Vagina (tissue), 2 donors: ENCODE measurements around the gene EPHB6. TPM values are rescaled to one million over a fixed set of nuclear protein-coding genes. Genes with fewer than 3 reads are reported as not detected.

Experiments
- DNase-seq, 2 donors: peaks; one replicate each; pipeline ENCODE4 v3.0.0-alpha.2; 2017; ENCODE audit errors: extremely low spot score in 2 of 2
- H3K27ac ChIP-seq: fragments of 200-600 bp; sonication (generic); one replicate; pipeline ENCODE4 v1.5.1; 2019
- H3K27me3 ChIP-seq: fragments of 200-600 bp; sonication (generic); one replicate; pipeline ENCODE4 v1.5.1; 2019
- H3K36me3 ChIP-seq, 2 donors: fragments of 200-600 bp; sonication (generic); one replicate each; pipeline ENCODE4 v1.5.1; 2017 to 2019
- H3K4me1 ChIP-seq: fragments of 200-600 bp; sonication (generic); one replicate; pipeline ENCODE4 v1.5.1; 2019
- H3K4me3 ChIP-seq, 2 donors: fragments of 200-600 bp; sonication (generic); 1 replicate in 1 of 2; 2 replicates in 1 of 2; pipeline ENCODE4 v1.5.1; 2016 to 2019
- H3K9me3 ChIP-seq: fragments of 200-600 bp; sonication (generic); one replicate; pipeline ENCODE4 v1.5.1; 2019
- POLR2A ChIP-seq, 2 donors: fragments of 450-650 bp; IDR thresholded peaks; one replicate each; pipeline ENCODE4 v1.6.1; 2017; ENCODE audit warnings: antibody characterized with exemption in 2 of 2, mild to moderate bottlenecking in 2 of 2, moderate library complexity in 2 of 2
- POLR2AphosphoS5 ChIP-seq, 2 donors: sonication (generic); formaldehyde crosslinking; IDR thresholded peaks; one replicate each; pipeline ENCODE4 v1.9.0; 2017; ENCODE audit warnings: antibody characterized with exemption in 2 of 2, mild to moderate bottlenecking in 2 of 2, low read depth in 1 of 2; ENCODE audit not compliant: insufficient read depth in 1 of 2
- intact Hi-C: fragments of 100-400 bp; cut with DNase I; formaldehyde crosslinking; loops from one replicate; pipeline ENCODE4 v1.15.1; 2023
- total RNA-seq: library from RNA; depleted of rRNA; stranded (reverse); fragments of >200 nt; gene quantifications from one replicate; pipeline ENCODE4 v1.2.3, GENCODE V29; 2016
- TF ChIP-seq, protein P1 (sequence below), 3 experiments: fragments of 450-650 bp in 2 of 3; fragments of 200-600 bp in 1 of 3; sonication (generic) in 1 of 3; IDR thresholded peaks; one replicate each; pipeline ENCODE4 v1.5.1; 2017 to 2019; ENCODE audit warnings: antibody characterized with exemption in 3 of 3, mild to moderate bottlenecking in 2 of 3, moderate library complexity in 2 of 3

EPHB6 gene
- total RNA-seq, 1 donor from 2014 or later, result 68.3 TPM

DNA sequence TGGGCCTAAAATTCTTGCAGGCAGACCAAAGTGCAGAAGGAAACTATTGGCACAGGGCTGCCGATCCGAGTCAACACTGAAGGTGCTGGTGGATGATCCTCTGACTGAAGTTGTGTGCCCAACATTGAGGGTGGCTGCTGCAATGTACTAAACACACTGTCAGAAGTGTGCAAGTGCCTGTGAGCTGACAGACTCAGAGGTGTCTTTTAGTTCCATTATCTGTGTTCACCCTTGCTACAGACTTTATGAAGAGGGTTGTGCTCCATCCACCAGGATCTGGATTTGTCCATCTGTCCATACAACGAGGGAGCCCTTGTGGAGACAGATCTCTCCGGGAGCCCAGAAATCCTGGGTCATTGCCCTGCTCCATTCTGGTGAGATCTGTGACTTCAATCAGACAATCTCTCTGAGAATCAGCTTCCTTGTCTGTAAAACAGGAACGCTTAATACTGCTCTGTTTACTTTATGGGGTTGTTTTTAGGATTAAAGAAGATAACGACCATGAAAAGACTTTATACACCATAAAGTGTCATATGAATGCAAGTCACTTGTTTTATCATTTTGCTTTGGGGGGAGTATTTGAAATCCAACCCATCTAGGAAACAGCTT is 40.2 kb downstream of the EPHB6 start:
- intact Hi-C loops, result no loop called here

DNA sequence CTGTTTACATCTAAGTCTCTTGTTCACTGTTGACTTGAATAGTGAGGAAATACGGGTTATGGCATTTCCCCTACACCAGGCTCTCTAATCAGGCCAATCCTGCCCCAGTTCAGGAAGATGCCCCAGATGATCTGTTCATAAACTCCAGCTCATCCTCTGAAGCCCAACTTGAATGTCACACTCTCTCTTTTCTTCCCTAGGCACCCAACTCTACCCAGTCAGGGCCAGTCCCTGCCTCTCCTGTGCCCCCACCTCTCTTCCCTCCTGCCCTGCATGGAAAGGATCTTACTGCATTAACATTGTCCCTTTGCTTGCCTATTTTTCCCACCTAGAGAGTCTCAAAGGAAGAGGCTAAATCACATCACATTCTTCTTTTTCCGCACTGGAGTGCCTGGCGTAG is 41.3 kb downstream of the EPHB6 start:
- TF ChIP-seq, protein P1, sequence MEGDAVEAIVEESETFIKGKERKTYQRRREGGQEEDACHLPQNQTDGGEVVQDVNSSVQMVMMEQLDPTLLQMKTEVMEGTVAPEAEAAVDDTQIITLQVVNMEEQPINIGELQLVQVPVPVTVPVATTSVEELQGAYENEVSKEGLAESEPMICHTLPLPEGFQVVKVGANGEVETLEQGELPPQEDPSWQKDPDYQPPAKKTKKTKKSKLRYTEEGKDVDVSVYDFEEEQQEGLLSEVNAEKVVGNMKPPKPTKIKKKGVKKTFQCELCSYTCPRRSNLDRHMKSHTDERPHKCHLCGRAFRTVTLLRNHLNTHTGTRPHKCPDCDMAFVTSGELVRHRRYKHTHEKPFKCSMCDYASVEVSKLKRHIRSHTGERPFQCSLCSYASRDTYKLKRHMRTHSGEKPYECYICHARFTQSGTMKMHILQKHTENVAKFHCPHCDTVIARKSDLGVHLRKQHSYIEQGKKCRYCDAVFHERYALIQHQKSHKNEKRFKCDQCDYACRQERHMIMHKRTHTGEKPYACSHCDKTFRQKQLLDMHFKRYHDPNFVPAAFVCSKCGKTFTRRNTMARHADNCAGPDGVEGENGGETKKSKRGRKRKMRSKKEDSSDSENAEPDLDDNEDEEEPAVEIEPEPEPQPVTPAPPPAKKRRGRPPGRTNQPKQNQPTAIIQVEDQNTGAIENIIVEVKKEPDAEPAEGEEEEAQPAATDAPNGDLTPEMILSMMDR (IDR thresholded peaks at IDR 0.05), result no peak
- TF ChIP-seq POLR2A (IDR thresholded peaks at IDR 0.05) (no peak), POLR2AphosphoS5 (IDR thresholded peaks at IDR 0.05; ENCODE audit: insufficient read depth in 1 of 2, low read depth in 1 of 2) (no peak)
- no peaks in the 10 kb centered on the region for H3K36me3 ChIP-seq
- DNase-seq, result peak in 1 of 2 donors; percentile 62
- H3K27ac ChIP-seq, result no peak overlapping the region
- H3K4me3 ChIP-seq, result no peak overlapping the region
- no peaks in the 10 kb centered on the region for H3K4me1 ChIP-seq
- intact Hi-C loops, result no loop called here
- no peaks in the 10 kb centered on the region for H3K9me3 ChIP-seq
- H3K27me3 ChIP-seq, result no peaks in the 10 kb centered on the region

More for the DNA sequence above, 40.2 kb downstream of the EPHB6 start:
- TF ChIP-seq POLR2A (IDR thresholded peaks at IDR 0.05), result no peak
- no peak for TF ChIP-seq POLR2AphosphoS5 (IDR thresholded peaks at IDR 0.05; ENCODE audit: insufficient read depth in 1 of 2, low read depth in 1 of 2)
- TF ChIP-seq, protein P1 (IDR thresholded peaks at IDR 0.05), result no peak
- Histone ChIP-seq H3K36me3 (no peaks in the 10 kb centered on the region), H3K4me3 (no peak overlapping the region), H3K4me1 (no peaks in the 10 kb centered on the region), H3K9me3 (no peaks in the 10 kb centered on the region), H3K27me3 (no peaks in the 10 kb centered on the region), H3K27ac (no peak overlapping the region)
- peak in 1 of 2 donors; percentile 49 for DNase-seq

DNA sequence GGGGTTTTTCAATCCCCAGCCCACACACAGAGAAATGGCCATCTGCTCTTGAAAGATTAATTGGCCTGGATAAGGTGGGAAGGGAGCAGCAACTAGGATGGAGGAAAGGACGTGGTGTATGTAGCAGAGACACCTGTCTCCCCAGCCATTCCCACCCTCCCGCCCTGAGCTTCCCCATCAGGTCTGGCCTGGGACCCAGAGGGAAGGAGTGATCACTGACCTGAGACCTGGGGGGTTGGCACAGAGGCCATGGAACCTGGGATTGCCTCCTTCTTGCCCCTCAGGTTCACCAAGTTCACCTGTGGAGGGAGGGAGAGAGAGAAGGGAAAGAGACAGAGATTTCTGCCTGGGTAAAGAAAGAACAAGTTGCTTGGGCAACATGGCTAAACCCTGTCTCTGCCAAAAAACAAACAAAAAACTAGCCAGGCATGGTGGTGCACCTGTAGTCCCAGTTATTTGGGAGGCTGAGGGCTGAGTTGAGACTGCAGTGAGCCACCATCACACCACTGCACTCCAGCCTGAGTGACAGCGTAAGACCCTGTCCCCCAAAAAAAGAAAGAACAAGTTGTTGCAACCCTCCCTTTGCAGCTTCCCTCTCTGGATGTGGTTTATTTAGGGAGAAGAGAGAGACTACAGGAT is 42.0 kb downstream of the EPHB6 start:
- Histone ChIP-seq H3K9me3 (no peaks in the 10 kb centered on the region), H3K27ac (no peak overlapping the region), H3K36me3 (no peaks in the 10 kb centered on the region), H3K4me3 (no peak overlapping the region), H3K4me1 (no peaks in the 10 kb centered on the region), H3K27me3 (no peaks in the 10 kb centered on the region)
- intact Hi-C loops, result no loop called here
- DNase-seq, result peak; percentile 64 to 79
- TF ChIP-seq, protein P1 (IDR thresholded peaks at IDR 0.05), result no peak
- TF ChIP-seq POLR2A (IDR thresholded peaks at IDR 0.05) (no peak), POLR2AphosphoS5 (IDR thresholded peaks at IDR 0.05; ENCODE audit: insufficient read depth in 1 of 2, low read depth in 1 of 2) (no peak)

DNA sequence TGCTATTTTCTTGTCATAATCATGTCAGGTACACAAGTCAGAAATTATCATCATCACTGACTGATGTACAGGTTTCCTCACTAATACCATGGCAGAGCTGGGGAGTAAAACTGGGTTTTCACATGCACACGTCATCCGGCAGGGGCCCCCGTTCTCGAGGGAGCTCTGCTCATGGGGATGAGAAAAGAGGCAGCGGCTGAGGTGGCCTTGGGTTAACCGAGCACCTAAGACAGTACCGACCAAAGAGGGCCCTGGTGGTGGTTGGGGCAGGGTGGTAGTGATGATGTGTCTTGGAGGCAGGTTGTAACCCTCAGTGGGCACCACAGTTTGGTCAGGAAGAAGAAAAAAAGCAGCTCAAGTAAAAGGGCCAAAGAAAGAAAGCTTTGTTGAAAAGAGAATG is 42.8 kb downstream of the EPHB6 start:
- intact Hi-C loops, result no loop called here
- TF ChIP-seq, protein P1 (IDR thresholded peaks at IDR 0.05), result no peak
- no peak for TF ChIP-seq POLR2A (IDR thresholded peaks at IDR 0.05)
- TF ChIP-seq POLR2AphosphoS5 (IDR thresholded peaks at IDR 0.05; ENCODE audit: insufficient read depth in 1 of 2, low read depth in 1 of 2), result no peak
- Histone ChIP-seq H3K4me3 (no peak overlapping the region), H3K4me1 (no peaks in the 10 kb centered on the region), H3K36me3 (no peaks in the 10 kb centered on the region), H3K9me3 (no peaks in the 10 kb centered on the region), H3K27me3 (no peaks in the 10 kb centered on the region), H3K27ac (no peak overlapping the region)
- DNase-seq, result peak; percentile 67 to 87
